HCT116 (cell line): ENCODE data around the gene GPC4. TPM values are rescaled to one million over a fixed set of nuclear protein-coding genes. Genes with fewer than 3 reads are reported as not detected.
"Not testable (repeated sequence)": the region's sequence is repeated elsewhere in the genome, so short reads cannot be mapped to it uniquely, and the experiment has no call there.

ENCODE experiments used
- ATAC-seq: fragments of 200-7000 bp; cut with Tn5 transposase; 2 replicates; pipeline ENCODE4 v1.9.1; 2020; ENCODE audit warnings: mild to moderate bottlenecking, moderate library complexity
- BruUV-seq: library from RNA; stranded (reverse); fragments of 400-500 nt; replicated peaks from 2 replicates; lab custom pipeline; 2021; lab: Mats Ljungman, UMichigan
- CTCF ChIA-PET: fragments of 300-600 bp; sonication (Branson Sonifier 250); formaldehyde crosslinking; loops from one replicate; lab custom pipeline; 2021; ENCODE audit warnings: antibody characterized with exemption; lab: Charles Lee
- POLR2A ChIA-PET: fragments of 300-600, 350-600 bp; sonication (Branson Sonifier 250); formaldehyde crosslinking; loops from one replicate; lab custom pipeline; 2021; ENCODE audit warnings: antibody characterized with exemption; lab: Charles Lee
- RAD21 ChIA-PET, 2 experiments: fragments of 300-600 bp; sonication (Branson Sonifier 250); formaldehyde crosslinking; loops; one replicate each; lab custom pipeline; 2023; ENCODE audit warnings: low total read pairs in 2 of 2; ENCODE audit not compliant: uncharacterized antibody in 2 of 2, unreplicated experiment in 2 of 2, low non-redundant PET in 1 of 2; lab: Charles Lee
- DNase-seq: peaks from one replicate; pipeline ENCODE4 v3.0.0-alpha.2; 2010; ENCODE audit warnings: low read depth, low spot score
- H2AFZ ChIP-seq: fragments of 200-600 bp; shearing (Covaris generic), sonication (generic); 2 replicates; pipeline ENCODE4 v1.6.1; 2017; ENCODE audit warnings: low read depth, mixed run types, mixed read lengths, antibody characterized with exemption, low read length; ENCODE audit not compliant: poor library complexity, severe bottlenecking
- H3K27ac ChIP-seq: 2 replicates; pipeline ENCODE4 v1.5.1; 2012; ENCODE audit warnings: low read depth, low read length
- H3K27me3 ChIP-seq: fragments of 200-600 bp; sonication (generic); 2 replicates; pipeline ENCODE4 v1.6.1; 2016; ENCODE audit warnings: mixed run types, low read length, mixed read lengths; ENCODE audit not compliant: insufficient read depth
- H3K36me3 ChIP-seq, 2 experiments: fragments of 200-500 bp in 1 of 2; fragments of 200-600 bp in 1 of 2; sonication (Bioruptor generic) in 1 of 2; sonication (generic) in 1 of 2; 2 replicates each; pipeline versions ENCODE4 v1.5.1 to v1.6.1; 2014 to 2016; ENCODE audit warnings: low read length in 2 of 2, inconsistent platforms in 1 of 2, mixed read lengths in 1 of 2, mixed run types in 1 of 2; ENCODE audit not compliant: insufficient read depth in 2 of 2, control insufficient read depth in 1 of 2
- H3K4me1 ChIP-seq, 2 experiments: fragments of 200-600 bp in 1 of 2; sonication (generic) in 1 of 2; 2 replicates each; pipeline versions ENCODE4 v1.5.1 to v1.6.1; 2012 to 2017; ENCODE audit warnings: low read length in 2 of 2, inconsistent platforms in 1 of 2, mild to moderate bottlenecking in 1 of 2, mixed read lengths in 1 of 2, mixed run types in 1 of 2, moderate library complexity in 1 of 2; ENCODE audit not compliant: insufficient read depth in 2 of 2, control insufficient read depth in 1 of 2
- H3K4me2 ChIP-seq: fragments of 200-600 bp; sonication (generic); 2 replicates; pipeline ENCODE4 v1.6.1; 2017; ENCODE audit warnings: mixed run types, low read length, mixed read lengths
- H3K4me3 ChIP-seq, 2 experiments: fragments of 200-600 bp in 1 of 2; sonication (generic) in 1 of 2; replicated peaks in 1 of 2; 2 replicates each; pipeline ENCODE4 v1.5.1; 2011 to 2016; ENCODE audit warnings: low read length in 2 of 2, control low read depth in 1 of 2, low read depth in 1 of 2, mild to moderate bottlenecking in 1 of 2, mixed read lengths in 1 of 2, mixed run types in 1 of 2
- H3K79me2 ChIP-seq: fragments of 200-600 bp; sonication (generic); 2 replicates; pipeline ENCODE4 v1.6.1; 2017; ENCODE audit warnings: mild to moderate bottlenecking, mixed run types, low read length, moderate library complexity, mixed read lengths; ENCODE audit not compliant: insufficient read depth
- H3K9ac ChIP-seq: fragments of 200-600 bp; sonication (generic); 2 replicates; pipeline ENCODE4 v1.6.1; 2016; ENCODE audit warnings: low read length, mixed read lengths
- H3K9me2 ChIP-seq: fragments of 200-600 bp; sonication (generic), shearing (Covaris generic); 2 replicates; pipeline ENCODE4 v1.6.1; 2017; ENCODE audit warnings: mixed run types, mild to moderate bottlenecking, moderate library complexity; ENCODE audit not compliant: insufficient read depth
- H3K9me3 ChIP-seq, 2 experiments: fragments of 200-500 bp in 1 of 2; fragments of 200-600 bp in 1 of 2; sonication (Bioruptor generic) in 1 of 2; sonication (generic) in 1 of 2; 2 replicates each; pipeline ENCODE4 v1.6.1; 2014 to 2017; ENCODE audit warnings: low read length in 2 of 2, mixed read lengths in 2 of 2, inconsistent platforms in 1 of 2, low read depth in 1 of 2, mild to moderate bottlenecking in 1 of 2, mixed run types in 1 of 2, moderate library complexity in 1 of 2; ENCODE audit not compliant: control insufficient read depth in 1 of 2, insufficient read depth in 1 of 2
- H4K20me1 ChIP-seq: fragments of 200-600 bp; sonication (generic), shearing (Covaris generic); 2 replicates; pipeline ENCODE4 v1.6.1; 2017; ENCODE audit warnings: mixed run types, mild to moderate bottlenecking, moderate library complexity; ENCODE audit not compliant: insufficient read depth
- CBX3 ChIP-seq: IDR thresholded peaks from 2 replicates; pipeline ENCODE4 v1.6.1; 2012; ENCODE audit warnings: low read depth
- CEBPB ChIP-seq: IDR thresholded peaks from 2 replicates; pipeline ENCODE4 v1.6.1; 2012; ENCODE audit warnings: low read depth
- CTCF ChIP-seq, 3 experiments: fragments of 200-600 bp in 1 of 3; sonication (generic) in 1 of 3; IDR thresholded peaks in 2 of 3; conservative IDR thresholded peaks in 1 of 3; 2 replicates each; pipeline ENCODE4 v1.5.1; 2012 to 2017; ENCODE audit warnings: low read depth in 2 of 3, low read length in 2 of 3, antibody characterized with exemption in 1 of 3, borderline replicate concordance in 1 of 3, control low read depth in 1 of 3, mild to moderate bottlenecking in 1 of 3, mixed read lengths in 1 of 3, mixed run types in 1 of 3, moderate library complexity in 1 of 3; ENCODE audit not compliant: insufficient read depth in 1 of 3
- ELF1 ChIP-seq: IDR thresholded peaks from 2 replicates; pipeline ENCODE4 v1.6.1; 2012; ENCODE audit warnings: low read depth, borderline replicate concordance
- EZH2 ChIP-seq: fragments of 200-600 bp; sonication (generic); IDR thresholded peaks from 2 replicates; pipeline ENCODE4 v1.6.1; 2017; ENCODE audit warnings: antibody characterized with exemption, mixed run types
- EZH2phosphoT487 ChIP-seq: fragments of 200-600 bp; IDR thresholded peaks from 2 replicates; pipeline ENCODE4 v1.6.1; 2018; ENCODE audit warnings: antibody characterized with exemption, borderline replicate concordance
- FOSL1 ChIP-seq: IDR thresholded peaks from 2 replicates; pipeline ENCODE4 v1.6.1; 2012; ENCODE audit warnings: low read depth
- POLR2A ChIP-seq: IDR thresholded peaks from 2 replicates; pipeline ENCODE4 v1.7.0; 2011; ENCODE audit warnings: borderline replicate concordance; ENCODE audit not compliant: insufficient read depth, insufficient read length; ENCODE audit errors: extremely low read depth
- POLR2AphosphoS5 ChIP-seq: IDR thresholded peaks from 2 replicates; pipeline ENCODE4 v1.6.1; 2011; ENCODE audit warnings: mild to moderate bottlenecking, low read depth, low read length, moderate library complexity
- RAD21 ChIP-seq: IDR thresholded peaks from 2 replicates; pipeline ENCODE4 v1.6.1; 2012; ENCODE audit warnings: low read depth, mild to moderate bottlenecking
- YY1 ChIP-seq: IDR thresholded peaks from 2 replicates; pipeline ENCODE4 v1.6.1; 2011; ENCODE audit warnings: low read length, low read depth, moderate library complexity, mild to moderate bottlenecking; ENCODE audit not compliant: insufficient replicate concordance; ENCODE audit errors: extremely low read depth
- ZFX ChIP-seq: fragments of 450-650 bp; IDR thresholded peaks from 2 replicates; pipeline ENCODE4 v1.6.1; 2017
- intact Hi-C: fragments of 100-400 bp; cut with micrococcal nuclease; formaldehyde crosslinking; loops from 2 replicates; pipeline ENCODE4 v1.10.0; 2022
- total RNA-seq: library from RNA; stranded (reverse); gene quantifications from one replicate; pipeline ENCODE4 v1.2.1, GENCODE V29; 2021; ENCODE audit not compliant: unreplicated experiment
- TF ChIP-seq, protein P1 (sequence below): IDR thresholded peaks from 2 replicates; pipeline ENCODE4 v1.6.1; 2012
- TF ChIP-seq, protein P2 (sequence below): IDR thresholded peaks from 2 replicates; pipeline ENCODE4 v1.6.1; 2012

Gene GPC4
- total RNA-seq, 1 experiment from 2014 or later = 9.7 TPM

DNA sequence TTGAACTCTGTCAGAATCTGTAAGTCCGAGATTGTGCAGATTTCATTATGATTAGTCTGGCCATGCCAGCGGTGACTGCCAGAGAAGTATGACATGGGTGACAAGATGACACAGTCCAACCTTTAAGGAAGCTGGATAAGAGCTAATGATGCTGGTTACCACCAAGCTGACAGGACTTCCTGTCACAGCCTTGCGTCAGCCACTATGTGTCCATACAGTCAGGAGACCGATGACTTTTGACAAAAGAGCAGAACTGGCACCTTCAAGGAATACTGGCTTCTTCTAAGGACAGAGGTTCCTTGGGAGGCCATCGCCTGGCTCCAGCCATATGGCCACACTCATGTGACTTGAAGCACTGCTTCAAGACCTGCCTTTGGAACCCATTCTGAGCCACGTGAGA lies 129.9 kb downstream of the GPC4 start:
- Histone ChIP-seq H3K4me3 (no peak overlapping the region), H3K9me2 (no peaks in the 10 kb centered on the region), H3K9me3 (no peaks in the 10 kb centered on the region), H3K27me3 (no peaks in the 10 kb centered on the region), H3K9ac (no peak overlapping the region), H3K36me3 (no peaks in the 10 kb centered on the region), H4K20me1 (no peaks in the 10 kb centered on the region), H2AFZ (no peak overlapping the region), H3K27ac (no peak overlapping the region), H3K4me1 (no peaks in the 10 kb centered on the region), H3K4me2 (no peak overlapping the region), H3K79me2 (no peaks in the 10 kb centered on the region)
- no peak for ATAC-seq
- no peak for TF ChIP-seq FOSL1
- no peak for TF ChIP-seq CBX3
- TF ChIP-seq POLR2AphosphoS5 = no peak
- TF ChIP-seq, protein P1, sequence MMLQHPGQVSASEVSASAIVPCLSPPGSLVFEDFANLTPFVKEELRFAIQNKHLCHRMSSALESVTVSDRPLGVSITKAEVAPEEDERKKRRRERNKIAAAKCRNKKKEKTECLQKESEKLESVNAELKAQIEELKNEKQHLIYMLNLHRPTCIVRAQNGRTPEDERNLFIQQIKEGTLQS = no peak
- TF ChIP-seq POLR2A = no peak
- TF ChIP-seq, protein P2, sequence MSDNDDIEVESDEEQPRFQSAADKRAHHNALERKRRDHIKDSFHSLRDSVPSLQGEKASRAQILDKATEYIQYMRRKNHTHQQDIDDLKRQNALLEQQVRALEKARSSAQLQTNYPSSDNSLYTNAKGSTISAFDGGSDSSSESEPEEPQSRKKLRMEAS = no peak
- no peak for TF ChIP-seq EZH2
- TF ChIP-seq YY1 = no peak
- no peak for TF ChIP-seq ZFX
- TF ChIP-seq CEBPB = no peak
- TF ChIP-seq ELF1 = no peak
- no peak for TF ChIP-seq EZH2phosphoT487
- TF ChIP-seq RAD21 = no peak
- TF ChIP-seq CTCF (IDR thresholded peaks at IDR 0.05 in 2 of 3, conservative IDR thresholded peaks at IDR 0.05 in 1 of 3; ENCODE audit: borderline replicate concordance in 1 of 3, insufficient read depth in 1 of 3, low read depth in 2 of 3, low read length in 2 of 3) = no peak
- no TSS peak for BruUV-seq
- DNase-seq = no peak
- POLR2A ChIA-PET = no interaction called here
- RAD21 ChIA-PET = no interaction called here
- CTCF ChIA-PET = no interaction called here
- intact Hi-C loops = no loop called here

DNA sequence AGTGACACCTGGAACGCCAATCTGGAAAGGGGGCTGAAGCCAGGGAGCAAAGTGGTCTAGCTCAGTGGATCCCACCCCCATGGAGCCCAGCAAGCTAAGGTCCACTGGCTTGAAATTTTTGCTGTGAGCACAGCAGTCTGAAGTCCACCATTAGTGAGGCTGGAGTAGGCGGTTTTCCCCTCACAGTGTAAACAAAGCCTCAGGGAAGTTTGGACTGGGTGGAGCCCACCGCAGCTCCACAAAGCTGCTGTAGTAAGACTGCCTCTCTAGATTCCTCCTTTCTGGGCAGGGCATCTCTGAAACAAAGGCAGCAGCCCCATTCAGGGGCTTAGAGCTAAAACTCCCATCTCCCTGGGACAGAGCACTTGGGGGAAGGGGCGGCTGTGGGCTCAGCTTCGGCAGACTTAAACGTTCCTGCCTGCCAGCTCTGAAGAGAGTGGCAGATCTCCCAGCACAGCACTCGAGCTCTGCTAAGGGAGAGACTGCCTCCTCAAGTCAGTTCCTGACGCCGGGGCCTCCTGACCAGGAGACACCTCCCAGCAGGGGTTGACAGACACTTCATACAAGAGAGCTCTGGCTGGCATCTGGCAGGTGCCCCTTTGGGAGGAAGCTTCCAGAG lies 136.1 kb downstream of the GPC4 start:
- POLR2A ChIA-PET, H4K20me1 ChIP-seq, CTCF ChIA-PET, H2AFZ ChIP-seq, H3K9me2 ChIP-seq, ATAC-seq, intact Hi-C loops, H3K9ac ChIP-seq, BruUV-seq, H3K36me3 ChIP-seq, H3K4me1 ChIP-seq, H3K79me2 ChIP-seq, H3K4me3 ChIP-seq, H3K27ac ChIP-seq, RAD21 ChIA-PET, H3K9me3 ChIP-seq, H3K27me3 ChIP-seq, H3K4me2 ChIP-seq, DNase-seq: not testable (repeated sequence)
